GM18511 (cell line): ENCODE measurements around the gene BANK1.

Experiments used
- ATAC-seq: cut with Tn5 transposase; IDR thresholded peaks from one replicate; pipeline ENCODE4 v1.9.1; 2021; ENCODE audit warnings: mild to moderate bottlenecking, moderate library complexity; ENCODE audit not compliant: unreplicated experiment

Gene BANK1

DNA sequence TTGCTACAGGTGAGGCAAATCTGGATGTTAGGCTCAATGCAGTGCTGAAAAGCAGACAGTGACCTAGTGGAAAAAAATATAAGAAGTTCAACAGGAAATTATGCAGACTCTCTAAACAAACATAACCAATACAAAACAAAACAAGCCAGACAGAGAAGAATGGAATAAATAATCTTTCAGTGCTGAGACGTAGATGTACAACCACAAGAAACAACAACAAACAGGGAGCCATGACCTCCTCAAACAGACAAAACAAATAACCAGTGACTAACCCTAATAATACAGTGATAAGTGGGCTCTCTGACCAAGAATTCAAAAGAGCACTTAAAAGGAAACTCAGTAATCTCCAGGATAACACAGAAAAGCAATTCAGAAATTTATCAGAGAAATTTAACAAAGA, 315.5 kb downstream of the BANK1 start:
- ATAC-seq: no peak

DNA sequence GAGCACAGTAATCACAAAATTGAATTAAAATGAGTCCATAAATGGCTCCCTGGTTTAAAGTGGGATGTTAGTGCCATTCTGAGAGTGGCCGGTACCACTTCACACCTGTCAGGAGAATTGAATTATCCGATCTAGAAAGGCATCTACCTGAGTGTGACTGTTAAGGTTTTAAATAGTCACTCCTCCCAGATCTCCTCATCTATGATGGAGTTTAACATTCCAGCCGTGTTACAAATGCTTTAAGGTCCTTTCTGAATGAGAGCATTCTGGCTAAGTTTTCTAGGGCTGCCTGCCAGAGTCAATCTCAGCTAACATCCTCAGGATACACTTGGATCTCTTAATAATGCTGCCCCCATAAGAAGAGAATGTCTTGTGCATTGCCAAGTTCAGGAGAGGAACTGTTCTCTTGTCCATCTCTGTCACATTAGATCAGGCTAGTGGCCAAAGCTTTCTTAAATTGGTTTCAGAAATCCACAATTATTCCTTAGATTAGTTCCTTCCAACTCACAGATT, 323.6 kb downstream of the BANK1 start:
- no peak for ATAC-seq

DNA sequence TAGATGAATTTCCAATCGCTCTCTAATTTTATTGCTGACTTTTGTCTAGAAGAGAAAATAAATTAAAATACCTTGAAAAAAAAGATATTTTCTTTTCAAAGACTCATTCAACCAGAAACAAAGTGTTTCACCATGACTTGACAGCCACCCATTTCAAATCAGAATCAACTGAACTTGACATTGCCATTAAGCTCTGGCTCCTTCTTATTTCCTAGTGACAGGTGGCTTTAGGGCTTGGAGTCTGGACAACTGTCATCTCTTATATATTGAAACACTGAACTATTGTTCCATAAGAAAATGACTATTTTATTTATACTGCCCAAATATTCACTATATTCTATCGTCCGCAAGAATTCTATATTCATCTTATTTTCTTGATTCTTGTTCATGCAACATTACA, 325.6 kb downstream of the BANK1 start:
- no peak for ATAC-seq

DNA sequence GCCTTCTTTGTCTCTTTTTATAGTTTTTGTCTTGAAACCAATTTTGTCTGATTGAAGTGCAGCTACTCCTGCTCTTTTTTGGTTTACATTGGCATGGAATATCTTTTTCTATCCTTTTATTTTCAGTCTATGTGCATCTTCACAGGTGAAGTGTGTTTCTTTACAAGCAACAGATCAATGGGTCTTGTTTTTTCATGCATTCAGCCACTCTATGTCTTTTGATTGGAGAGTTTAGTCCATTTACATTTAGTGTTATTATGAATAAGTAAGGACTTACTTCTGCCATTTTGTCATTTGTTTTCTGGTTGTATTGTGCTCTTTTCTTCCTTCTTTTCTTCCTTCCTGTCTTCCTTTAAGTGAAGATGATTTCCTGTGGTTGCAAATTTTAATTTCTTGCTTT, 330.3 kb downstream of the BANK1 start:
- ATAC-seq: no peak
